Natural killer cell (primary cell): Measurements from ENCODE around the gene CFAP251. TPM values are rescaled to one million over a fixed set of nuclear protein-coding genes. Genes with fewer than 3 reads are reported as not detected.

Source experiments
- ATAC-seq, 3 donors: fragments of 150-1000 bp in 2 of 3; fragments of 200-7000 bp in 1 of 3; cut with Tn5 transposase; 1 replicate in 1 of 3; 2 replicates in 2 of 3; pipeline ENCODE4 v1.10.0; 2021; ENCODE audit warnings: mild to moderate bottlenecking in 2 of 3, moderate library complexity in 2 of 3
- DNase-seq, 2 donors: peaks; one replicate each; pipeline versions ENCODE4 v3.0.0 to v3.0.0-alpha.2; 2013 to 2021; ENCODE audit warnings: mixed read lengths in 1 of 2
- H3K27ac ChIP-seq: one replicate; pipeline ENCODE4 v1.5.1; 2013; ENCODE audit warnings: mild to moderate bottlenecking, low read length
- H3K27me3 ChIP-seq: one replicate; pipeline ENCODE4 v1.6.1; 2013; ENCODE audit warnings: low read length; ENCODE audit not compliant: control insufficient read depth, insufficient read depth
- H3K36me3 ChIP-seq: one replicate; pipeline ENCODE4 v1.6.1; 2013; ENCODE audit warnings: low read length; ENCODE audit not compliant: control insufficient read depth, insufficient read depth
- H3K4me1 ChIP-seq: one replicate; pipeline ENCODE4 v1.6.1; 2013; ENCODE audit warnings: low read length; ENCODE audit not compliant: control insufficient read depth, insufficient read depth
- H3K4me3 ChIP-seq: one replicate; pipeline ENCODE4 v1.5.1; 2013; ENCODE audit warnings: low read length
- H3K9me3 ChIP-seq: one replicate; pipeline ENCODE4 v1.6.1; 2013; ENCODE audit warnings: low read length; ENCODE audit not compliant: control insufficient read depth, insufficient read depth
- H3K27ac Mint-ChIP-seq, 2 donors: one replicate each; pipeline ENCODE4 v1.8.0; 2022; ENCODE audit warnings: mild to moderate bottlenecking in 2 of 2, mixed read lengths in 2 of 2, moderate library complexity in 1 of 2
- H3K27me3 Mint-ChIP-seq, 2 donors: one replicate each; pipeline ENCODE4 v1.8.0; 2022; ENCODE audit warnings: low read depth in 2 of 2, mixed read lengths in 2 of 2
- H3K36me3 Mint-ChIP-seq: one replicate; pipeline ENCODE4 v1.8.0; 2022; ENCODE audit warnings: mixed read lengths
- H3K4me1 Mint-ChIP-seq, 2 donors: one replicate each; pipeline ENCODE4 v1.8.0; 2022; ENCODE audit warnings: mixed read lengths in 2 of 2
- H3K4me3 Mint-ChIP-seq: one replicate; pipeline ENCODE4 v1.8.0; 2022; ENCODE audit warnings: mild to moderate bottlenecking, moderate library complexity, mixed read lengths
- H3K9me3 Mint-ChIP-seq, 2 donors: one replicate each; pipeline ENCODE4 v1.8.0; 2022; ENCODE audit warnings: mixed read lengths in 2 of 2
- CTCF ChIP-seq: fragments of 200-600 bp; IDR thresholded peaks from one replicate; pipeline ENCODE4 v1.8.0; 2022; ENCODE audit warnings: antibody characterized with exemption
- WGBS: methylation state at CpG from one replicate; pipeline ENCODE4 v1.1.7; 2013; ENCODE audit warnings: missing lambda C conversion rate; ENCODE audit not compliant: insufficient coverage; 5-methylcytosine and 5-hydroxymethylcytosine counted together
- intact Hi-C: fragments of 100-400 bp; cut with micrococcal nuclease; formaldehyde crosslinking; loops from one replicate; pipeline ENCODE4 v1.14.2; 2022
- total RNA-seq, 4 donors: library from RNA; stranded (reverse); fragments of 120-200 nt in 1 of 4; gene quantifications; one replicate each; pipeline versions ENCODE4 v1.2.3 to v1.2.4, GENCODE V29; 2013 to 2022

CFAP251 gene
- total RNA-seq, 3 donors from 2014 or later (not counting 1 experiment from before 2014, with no cell fraction given): 0.59 to 0.80 (median 0.59) TPM

DNA sequence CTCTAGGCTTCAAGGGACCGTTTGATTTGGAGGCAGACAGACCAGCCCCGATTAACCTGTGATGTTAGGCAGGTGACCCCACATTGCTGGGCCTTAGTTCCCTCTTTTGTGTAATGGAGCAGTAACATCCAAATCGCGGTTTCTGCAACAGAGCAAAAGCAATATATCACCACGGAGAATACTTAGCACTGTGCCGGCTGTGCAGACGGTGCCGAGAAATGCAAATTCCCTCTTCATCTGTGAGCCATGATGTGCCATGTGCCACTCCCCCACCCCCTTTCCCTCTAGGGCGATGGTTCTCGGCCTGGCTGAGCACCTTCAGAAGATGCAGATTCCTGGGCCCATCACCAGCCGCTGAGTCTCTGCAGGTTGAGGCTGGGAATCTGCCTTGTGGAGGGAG is 114.2 kb downstream of the CFAP251 start:
- no peak for TF ChIP-seq CTCF
- no peak overlapping the region for H3K27ac Mint-ChIP-seq
- ATAC-seq: no peak
- intact Hi-C loops: no loop called here
- H3K9me3 Mint-ChIP-seq: no peaks in the 10 kb centered on the region
- H3K27ac ChIP-seq: no peak overlapping the region
- H3K4me3 Mint-ChIP-seq: no peak overlapping the region
- no peak for DNase-seq
- WGBS: 69% methylated on average over 10 of the region's 11 CpGs
- no peak overlapping the region for H3K4me3 ChIP-seq
- peaks cover 8 to 21% of the 10 kb centered on the region in 2 donors for H3K27me3 Mint-ChIP-seq
- H3K9me3 ChIP-seq: no peaks in the 10 kb centered on the region
- H3K36me3 Mint-ChIP-seq: no peaks in the 10 kb centered on the region
- H3K4me1 Mint-ChIP-seq: peaks cover 16 to 21% of the 10 kb centered on the region in 2 donors
- H3K4me1 ChIP-seq: peaks cover 26% of the 10 kb centered on the region
- no peaks in the 10 kb centered on the region for H3K27me3 ChIP-seq
- H3K36me3 ChIP-seq: no peaks in the 10 kb centered on the region

DNA sequence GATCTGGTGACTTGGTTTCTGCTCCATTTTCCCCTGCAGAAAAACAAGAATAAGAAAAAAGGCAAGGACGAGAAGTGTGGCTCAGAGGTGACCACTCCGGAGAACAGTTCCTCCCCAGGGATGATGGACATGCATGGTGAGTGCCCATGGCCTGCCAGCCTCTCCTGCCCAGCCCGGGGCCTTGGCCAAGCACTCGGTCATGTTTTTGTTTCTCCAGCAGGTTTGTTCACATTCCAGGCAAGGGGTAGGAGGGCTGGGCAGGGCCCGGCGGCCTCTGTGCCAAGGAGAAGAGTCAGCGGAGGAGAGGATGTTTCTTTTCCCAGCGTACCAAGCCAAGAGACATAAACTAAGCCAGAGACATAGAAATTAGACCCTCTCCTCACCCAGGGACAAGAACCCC is 116.9 kb downstream of the CFAP251 start:
- Mint-ChIP-seq H3K4me1 (peaks cover 0 to under 1% of the 10 kb centered on the region in 2 donors), H3K27me3 (peaks cover 0 to 7% of the 10 kb centered on the region in 2 donors), H3K9me3 (no peaks in the 10 kb centered on the region), H3K27ac (no peak overlapping the region), H3K36me3 (no peaks in the 10 kb centered on the region), H3K4me3 (no peak overlapping the region)
- no peaks in the 10 kb centered on the region for H3K9me3 ChIP-seq
- DNase-seq (no peak), ATAC-seq (no peak)
- peaks cover 4% of the 10 kb centered on the region for H3K4me1 ChIP-seq
- H3K36me3 ChIP-seq: no peaks in the 10 kb centered on the region
- 91% methylated on average over 8 of the region's 8 CpGs for WGBS
- intact Hi-C loops: no loop called here
- H3K27ac ChIP-seq: no peak overlapping the region
- no peak overlapping the region for H3K4me3 ChIP-seq
- H3K27me3 ChIP-seq: no peaks in the 10 kb centered on the region
- no peak for TF ChIP-seq CTCF

- Mint-ChIP-seq H3K9me3 (no peaks in the 10 kb centered on the region), H3K4me1 (no peaks in the 10 kb centered on the region), H3K4me3 (no peak overlapping the region), H3K27me3 (peaks cover 0 to 4% of the 10 kb centered on the region in 2 donors), H3K27ac (no peak overlapping the region), H3K36me3 (no peaks in the 10 kb centered on the region)
- H3K4me1 ChIP-seq: no peaks in the 10 kb centered on the region
- no peak overlapping the region for H3K27ac ChIP-seq
- DNase-seq (no peak), ATAC-seq (no peak)
- no peaks in the 10 kb centered on the region for H3K36me3 ChIP-seq
- H3K9me3 ChIP-seq: no peaks in the 10 kb centered on the region
- intact Hi-C loops: no loop called here
- H3K27me3 ChIP-seq: no peaks in the 10 kb centered on the region
- H3K4me3 ChIP-seq: no peak overlapping the region
- TF ChIP-seq CTCF: no peak
- 91% methylated on average over 6 of the region's 6 CpGs for WGBS
These were observed 117.8 kb downstream of the CFAP251 start for GRCh38 chr12:122036153-122036552.
